NCI-H187 treated with DMSO at 0.1 percent for 48 hours (cell line): Measurements from ENCODE around the gene SLC1A4.
A peak's percentile ranks its signal among the peaks of the same experiment; 100 is the strongest.
"Not testable (repeated sequence)": the region's sequence is repeated elsewhere in the genome, so short reads cannot be mapped to it uniquely, and the experiment has no call there.

Source experiments
- DNase-seq: peaks from one replicate; lab custom pipeline; 2025; lab: John Stamatoyannopoulos, UW

Gene SLC1A4

GRCh38 chr2:64992990-64993389 is 3.8 kb downstream of the SLC1A4 start:
- DNase-seq, result peak; percentile 40

- no peak for DNase-seq
These were observed 5.8 kb downstream of the SLC1A4 start for GRCh38 chr2:64995041-64995440.

GRCh38 chr2:64996871-64997307 is 7.7 kb downstream of the SLC1A4 start:
- peak; percentile 79 for DNase-seq

GRCh38 chr2:64998658-64999061 is 9.5 kb downstream of the SLC1A4 start:
- DNase-seq, result no peak

- no peak for DNase-seq
These were observed 10.6 kb downstream of the SLC1A4 start for GRCh38 chr2:64999754-65000153.

GRCh38 chr2:65000644-65001043 is 11.4 kb downstream of the SLC1A4 start:
- no peak for DNase-seq

GRCh38 chr2:65003037-65003436 is 13.8 kb downstream of the SLC1A4 start:
- no peak for DNase-seq

- DNase-seq, result not testable (repeated sequence)
These were observed 15.0 kb downstream of the SLC1A4 start for GRCh38 chr2:65004232-65004631.

GRCh38 chr2:65013776-65014175 is 24.6 kb downstream of the SLC1A4 start:
- DNase-seq, result no peak

GRCh38 chr2:65015731-65016130 is 26.5 kb downstream of the SLC1A4 start:
- no peak for DNase-seq

- DNase-seq, result no peak
These were observed 27.6 kb downstream of the SLC1A4 start for GRCh38 chr2:65016789-65017188.

GRCh38 chr2:65017335-65017734 is 28.1 kb downstream of the SLC1A4 start:
- no peak for DNase-seq

GRCh38 chr2:65018141-65018582 is 29.0 kb downstream of the SLC1A4 start:
- DNase-seq, result no peak

- no peak for DNase-seq
These were observed 29.8 kb downstream of the SLC1A4 start for GRCh38 chr2:65019010-65019409.

GRCh38 chr2:65019675-65020195 is 30.5 kb downstream of the SLC1A4 start:
- DNase-seq, result no peak

- not testable (repeated sequence) for DNase-seq
These were observed 31.1 kb downstream of the SLC1A4 start for GRCh38 chr2:65020251-65020650.

GRCh38 chr2:65020943-65021528 is 31.8 kb downstream of the SLC1A4 start:
- no peak for DNase-seq

GRCh38 chr2:65021709-65022108 is 32.5 kb downstream of the SLC1A4 start:
- no peak for DNase-seq

- no peak for DNase-seq
These were observed 33.0 kb downstream of the SLC1A4 start for GRCh38 chr2:65022189-65022588.

- DNase-seq, result no peak
These were observed 34.5 kb downstream of the SLC1A4 start for GRCh38 chr2:65023742-65024141.

GRCh38 chr2:65024149-65024829 is 35.1 kb downstream of the SLC1A4 start:
- no peak for DNase-seq

GRCh38 chr2:65025453-65026123 is 36.4 kb downstream of the SLC1A4 start:
- no peak for DNase-seq

- no peak for DNase-seq
These were observed 37.0 kb downstream of the SLC1A4 start for GRCh38 chr2:65026154-65026553.
